ENCODE data around the gene TMA7B.

- TF ChIP-seq CBFB (IDR thresholded peaks at IDR 0.05; ENCODE audit: low read depth): no peak
- no peak for TF ChIP-seq CTCF (IDR thresholded peaks at IDR 0.05 in 2 of 3, conservative IDR thresholded peaks at IDR 0.05 in 1 of 3; ENCODE audit: control insufficient read depth in 2 of 3, extremely low read depth in 1 of 3, insufficient read depth in 1 of 3, low read depth in 3 of 3, low read length in 3 of 3)
- no peak for TF ChIP-seq RFX5 (IDR thresholded peaks at IDR 0.05; ENCODE audit: low read depth, low read length)
- TF ChIP-seq MAX (IDR thresholded peaks at IDR 0.05; ENCODE audit: low read depth, low read length): no peak
- no peak for TF ChIP-seq GABPA (IDR thresholded peaks at IDR 0.05; ENCODE audit: low read depth)
- TF ChIP-seq REST (IDR thresholded peaks at IDR 0.05; ENCODE audit: low read depth, low read length): no peak
- TF ChIP-seq RAD21 (IDR thresholded peaks at IDR 0.05; ENCODE audit: insufficient read depth, low read depth, low read length): no peak
- TF ChIP-seq POLR2AphosphoS5 (IDR thresholded peaks at IDR 0.05; ENCODE audit: low read length): no peak; the same call in 1 of the 2 replicates
- no peak for TF ChIP-seq NFYB (IDR thresholded peaks at IDR 0.05; ENCODE audit: insufficient read depth, low read depth, low read length)
Observed at GRCh38 chr22:39972641-39973040, 12.4 kb downstream of the TMA7B start.

Data from GM12878 (cell line).